Measurements from ENCODE around the gene FGD4. TPM values are rescaled to one million over a fixed set of nuclear protein-coding genes. Genes with fewer than 3 reads are reported as not detected.

FGD4 gene
- total RNA-seq, 4 donors from 2014 or later: 13.8 to 34.6 (median 20.8) TPM

DNA sequence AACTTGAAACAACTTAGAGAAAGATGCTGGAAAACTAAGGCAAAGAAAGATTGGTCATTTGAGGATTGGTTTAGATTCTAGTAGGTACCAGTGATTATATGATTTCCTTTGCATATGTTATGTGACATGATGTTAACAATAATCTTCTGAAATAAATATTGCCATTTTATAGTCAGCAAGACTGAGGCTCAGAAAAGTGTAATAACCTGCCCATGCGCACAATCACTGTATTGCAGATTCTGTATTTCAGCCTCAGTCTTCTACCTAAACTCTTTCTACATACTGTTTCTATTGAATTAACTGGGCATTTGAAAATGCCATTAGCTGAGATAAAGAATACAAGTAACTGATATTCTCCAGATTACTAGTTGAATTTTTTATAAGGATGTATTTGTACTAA lies 61.3 kb downstream of the FGD4 start:
- intact Hi-C loops (cut with DNase I; ENCODE audit: low total_unique reads): no loop called here
- Histone ChIP-seq H3K36me3 (no peaks in the 10 kb centered on the region), H3K27ac (no peak overlapping the region), H3K4me3 (no peak overlapping the region), H3K27me3 (no peaks in the 10 kb centered on the region), H3K9me3 (no peaks in the 10 kb centered on the region), H3K4me1 (no peaks in the 10 kb centered on the region)
- no peak for TF ChIP-seq POLR2A (IDR thresholded peaks at IDR 0.05)
- TF ChIP-seq, protein P1, sequence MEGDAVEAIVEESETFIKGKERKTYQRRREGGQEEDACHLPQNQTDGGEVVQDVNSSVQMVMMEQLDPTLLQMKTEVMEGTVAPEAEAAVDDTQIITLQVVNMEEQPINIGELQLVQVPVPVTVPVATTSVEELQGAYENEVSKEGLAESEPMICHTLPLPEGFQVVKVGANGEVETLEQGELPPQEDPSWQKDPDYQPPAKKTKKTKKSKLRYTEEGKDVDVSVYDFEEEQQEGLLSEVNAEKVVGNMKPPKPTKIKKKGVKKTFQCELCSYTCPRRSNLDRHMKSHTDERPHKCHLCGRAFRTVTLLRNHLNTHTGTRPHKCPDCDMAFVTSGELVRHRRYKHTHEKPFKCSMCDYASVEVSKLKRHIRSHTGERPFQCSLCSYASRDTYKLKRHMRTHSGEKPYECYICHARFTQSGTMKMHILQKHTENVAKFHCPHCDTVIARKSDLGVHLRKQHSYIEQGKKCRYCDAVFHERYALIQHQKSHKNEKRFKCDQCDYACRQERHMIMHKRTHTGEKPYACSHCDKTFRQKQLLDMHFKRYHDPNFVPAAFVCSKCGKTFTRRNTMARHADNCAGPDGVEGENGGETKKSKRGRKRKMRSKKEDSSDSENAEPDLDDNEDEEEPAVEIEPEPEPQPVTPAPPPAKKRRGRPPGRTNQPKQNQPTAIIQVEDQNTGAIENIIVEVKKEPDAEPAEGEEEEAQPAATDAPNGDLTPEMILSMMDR (IDR thresholded peaks at IDR 0.05): no peak
- DNase-seq: no peak

DNA sequence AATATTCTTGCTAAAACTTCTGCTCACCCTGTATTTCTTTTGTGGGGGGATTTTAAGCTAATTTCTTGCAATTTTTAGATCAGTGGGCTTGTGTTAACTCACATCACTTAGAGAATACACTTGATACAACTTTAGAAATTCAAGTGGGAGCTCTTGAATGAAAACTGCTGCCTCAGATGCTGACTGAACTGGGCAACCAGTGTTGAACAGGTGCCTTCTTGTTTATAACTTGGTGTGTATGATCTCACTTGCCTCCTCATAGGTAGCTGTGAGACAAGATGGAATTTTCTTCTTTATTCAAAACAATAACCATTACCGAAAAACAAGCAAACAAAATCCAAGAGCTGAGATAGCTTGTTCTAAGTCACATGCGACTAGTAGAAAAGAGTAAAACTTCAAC lies 63.5 kb downstream of the FGD4 start:
- Histone ChIP-seq H3K9me3 (no peaks in the 10 kb centered on the region), H3K4me3 (no peak overlapping the region), H3K27ac (no peak overlapping the region), H3K27me3 (no peaks in the 10 kb centered on the region), H3K4me1 (no peaks in the 10 kb centered on the region), H3K36me3 (no peaks in the 10 kb centered on the region)
- TF ChIP-seq POLR2A (IDR thresholded peaks at IDR 0.05): no peak
- TF ChIP-seq, protein P1 (IDR thresholded peaks at IDR 0.05): no peak
- intact Hi-C loops (cut with DNase I; ENCODE audit: low total_unique reads): no loop called here
- DNase-seq: no peak

DNA sequence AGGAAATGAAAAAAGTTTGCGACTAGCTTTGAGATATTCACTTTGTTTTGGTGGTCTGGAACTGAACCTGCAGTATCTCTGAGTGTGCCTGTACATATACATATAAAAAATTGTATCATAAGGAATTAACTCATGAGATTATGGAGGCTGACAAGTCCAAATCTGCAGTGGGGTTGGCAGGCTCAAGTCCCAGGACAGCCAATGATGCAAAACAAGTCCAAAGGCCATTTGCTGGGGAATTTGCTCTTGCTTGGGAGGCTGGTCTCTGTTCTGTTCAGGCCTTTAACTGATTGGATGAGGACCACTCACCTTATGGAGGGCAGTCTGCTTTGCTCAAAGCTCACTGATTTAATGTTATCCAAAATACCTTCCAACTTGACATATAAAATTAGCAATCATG lies 66.8 kb downstream of the FGD4 start:
- no peak overlapping the region for H3K27ac ChIP-seq
- H3K4me1 ChIP-seq: no peaks in the 10 kb centered on the region
- no peak overlapping the region for H3K4me3 ChIP-seq
- TF ChIP-seq POLR2A (IDR thresholded peaks at IDR 0.05): no peak
- TF ChIP-seq, protein P1 (IDR thresholded peaks at IDR 0.05): no peak
- no peak for DNase-seq
- no peaks in the 10 kb centered on the region for H3K9me3 ChIP-seq
- intact Hi-C loops (cut with DNase I; ENCODE audit: low total_unique reads): no loop called here
- no peaks in the 10 kb centered on the region for H3K27me3 ChIP-seq
- no peaks in the 10 kb centered on the region for H3K36me3 ChIP-seq

DNA sequence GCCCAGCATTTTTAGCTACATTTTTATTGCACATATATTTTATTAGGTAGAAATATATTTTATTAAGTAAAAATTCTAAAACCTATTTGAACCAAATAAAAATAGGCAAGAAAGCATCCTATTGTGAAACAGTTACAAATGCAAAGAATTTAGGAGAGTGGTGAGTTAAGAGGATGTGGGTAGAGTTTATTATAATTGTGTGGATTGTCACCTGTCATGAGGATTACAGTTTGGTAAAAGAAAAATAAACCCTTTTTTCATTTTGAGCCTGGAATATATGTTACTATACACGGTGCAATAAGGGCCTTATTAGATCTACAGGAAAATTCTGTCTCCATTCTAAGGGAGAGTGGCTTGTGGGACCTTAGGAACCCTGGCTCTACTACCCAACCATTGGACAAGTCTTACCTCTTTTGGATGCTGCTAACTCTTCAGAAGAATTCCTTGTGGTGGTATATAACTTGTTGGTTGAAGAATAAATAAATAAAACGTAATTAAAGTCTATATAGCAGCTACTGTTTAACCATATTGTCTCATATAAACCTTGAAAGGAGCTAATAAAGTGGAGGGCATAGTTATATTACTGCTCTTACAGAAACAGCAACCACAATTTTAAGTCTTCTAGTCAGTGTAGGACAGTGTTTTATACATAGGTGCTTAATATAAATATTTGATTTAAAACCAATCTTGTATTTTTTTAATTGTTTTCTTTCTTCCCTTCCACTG lies 67.8 kb downstream of the FGD4 start:
- no peak overlapping the region for H3K4me3 ChIP-seq
- no peak for DNase-seq
- no peaks in the 10 kb centered on the region for H3K9me3 ChIP-seq
- no peaks in the 10 kb centered on the region for H3K27me3 ChIP-seq
- TF ChIP-seq POLR2A (IDR thresholded peaks at IDR 0.05): no peak
- TF ChIP-seq, protein P1 (IDR thresholded peaks at IDR 0.05): no peak
- H3K27ac ChIP-seq: no peak overlapping the region
- intact Hi-C loops (cut with DNase I; ENCODE audit: low total_unique reads): no loop called here
- no peaks in the 10 kb centered on the region for H3K4me1 ChIP-seq
- H3K36me3 ChIP-seq: no peaks in the 10 kb centered on the region

DNA sequence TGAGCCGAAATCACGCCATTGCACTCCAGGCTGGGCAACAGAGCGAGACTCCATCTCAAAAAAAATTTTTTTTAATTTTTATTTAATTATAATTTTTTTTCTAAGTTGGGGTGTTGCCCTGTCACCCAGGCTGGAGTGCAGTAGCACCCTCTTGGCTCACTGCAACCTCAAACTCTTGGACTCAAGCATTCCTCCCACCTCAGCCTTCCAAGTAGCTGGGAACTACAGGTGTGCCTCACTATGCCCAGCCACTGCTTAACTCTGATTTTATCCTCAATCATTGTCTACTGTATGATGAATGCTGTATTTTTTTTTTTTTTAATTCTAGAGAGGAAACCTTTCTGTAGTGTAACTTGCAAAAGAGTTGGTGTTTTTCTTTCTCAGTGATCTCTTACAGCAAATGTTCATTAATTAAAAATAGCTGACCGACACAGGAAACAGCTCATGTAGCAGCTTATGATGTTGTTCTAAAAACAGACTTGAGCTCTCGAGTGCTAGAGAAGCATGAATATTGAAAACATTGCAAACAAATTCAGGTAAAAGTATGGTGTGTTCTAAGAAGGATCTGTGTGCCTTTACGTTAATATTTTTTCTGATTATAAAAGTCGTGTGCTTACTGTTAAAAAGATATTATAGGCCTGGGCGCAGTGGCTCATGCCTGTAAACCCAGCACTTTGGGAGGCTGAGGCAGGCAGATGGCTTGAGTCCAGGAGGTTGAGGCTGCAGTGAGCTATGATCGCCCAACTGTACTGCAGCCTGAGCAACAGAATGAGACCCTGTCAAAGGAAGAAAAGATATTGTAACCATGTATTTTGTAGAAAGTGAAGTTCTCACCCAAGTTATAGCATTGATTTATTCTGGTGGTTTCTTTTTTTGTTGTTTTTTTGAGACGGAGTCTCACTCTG lies 68.9 kb downstream of the FGD4 start:
- intact Hi-C loops (cut with DNase I; ENCODE audit: low total_unique reads): no loop called here
- Histone ChIP-seq H3K4me1 (no peaks in the 10 kb centered on the region), H3K27me3 (no peaks in the 10 kb centered on the region), H3K27ac (no peak overlapping the region), H3K9me3 (no peaks in the 10 kb centered on the region), H3K4me3 (no peak overlapping the region), H3K36me3 (no peaks in the 10 kb centered on the region)
- no peak for TF ChIP-seq POLR2A (IDR thresholded peaks at IDR 0.05)
- DNase-seq: no peak
